ENCODE data around the gene NFYC. TPM values are rescaled to one million over a fixed set of nuclear protein-coding genes. Genes with fewer than 3 reads are reported as not detected.

The NFYC gene
- total and polyA plus RNA-seq, 2 of the 8 experiments (the other 6 are each of a cell fraction or from before 2014, with no cell fraction given) = 54.1 to 124 TPM

GRCh38 chr1:40659649-40659947 lies 31.9 kb upstream of the NFYC start:
- no peak overlapping the region for H3K4me3 ChIP-seq (ENCODE audit: extremely low read depth in 1 of 4, insufficient read depth in 2 of 4, low read depth in 3 of 4, low read length in 4 of 4)
- no peak overlapping the region for H3K4ac ChIP-seq (replicated peaks; ENCODE audit: insufficient read length, low read depth, low read length)
- no peak overlapping the region for H3K27ac ChIP-seq (ENCODE audit: low read depth, low read length)
- no peak overlapping the region for H2BK15ac ChIP-seq (ENCODE audit: low read length)
- CTCF ChIA-PET (ENCODE audit: partially characterized antibody) = interaction anchor here (0.6 to 37.5 kb wide), 6 partner anchors 9 to 123 kb away, joined by 3 to 684 read pairs (median 7); no protein-coding TSS in a partner anchor
- no peak overlapping the region for H2AK5ac ChIP-seq (ENCODE audit: low read depth, low read length)
- H2BK120ac ChIP-seq (replicated peaks; ENCODE audit: low read depth, low read length) = no peak overlapping the region
- H3K36me3 ChIP-seq (ENCODE audit: control insufficient read depth in 2 of 4, insufficient read depth in 4 of 4, low read length in 3 of 4) = no peaks in the 10 kb centered on the region
- no peak overlapping the region for H3K18ac ChIP-seq (ENCODE audit: extremely low read depth, low read length)
- H4K20me1 ChIP-seq (replicated peaks in 1 of 2; ENCODE audit: control insufficient read depth in 1 of 2, insufficient read depth in 2 of 2, low read length in 2 of 2) = peaks cover 0 to 4% of the 10 kb centered on the region in 2 experiments
- FAIRE-seq (no peak), DNase-seq (ENCODE audit: low read depth in 1 of 2, low spot score in 2 of 2) (no peak)
- no peak overlapping the region for H3K14ac ChIP-seq (ENCODE audit: insufficient read length)
- no peak overlapping the region for H2BK5ac ChIP-seq (ENCODE audit: low read depth, low read length)
- H3K4me1 ChIP-seq (replicated peaks in 1 of 4; ENCODE audit: control insufficient read depth in 3 of 4, insufficient read depth in 4 of 4, low read length in 3 of 4) = peaks cover 2 to 29% (median 15%) of the 10 kb centered on the region in 4 experiments
- no peak overlapping the region for H2BK20ac ChIP-seq (ENCODE audit: low read length)
- no peaks in the 10 kb centered on the region; a peak in 1 of 4 replicates for H3K79me2 ChIP-seq (ENCODE audit: control insufficient read depth in 1 of 2, insufficient read depth in 2 of 2, low read length in 2 of 2)
- H2AFZ ChIP-seq (ENCODE audit: low read length) = no peak overlapping the region
- no peak overlapping the region; the same call in 1 of the 2 replicates for H2BK12ac ChIP-seq (ENCODE audit: low read depth, low read length)
- peaks cover 7% of the 10 kb centered on the region; the same call in 1 of the 2 replicates for H3K79me1 ChIP-seq (ENCODE audit: low read depth, low read length)
- H3K9me3 ChIP-seq (ENCODE audit: insufficient read depth in 2 of 2, low read depth in 1 of 2, low read length in 1 of 2) = no peaks in the 10 kb centered on the region
- WGBS, 2 experiments (ENCODE audit: extremely low coverage in 1 of 2, insufficient coverage in 1 of 2, insufficient read length in 1 of 2, insufficient replicate concordance in 2 of 2, low coverage in 1 of 2, low lambda C conversion rate in 2 of 2, missing lambda C conversion rate in 1 of 2) = 81% methylated on average over 7 of the region's 7 CpGs; no CpG with 5 or more reads in 1 of the 2 experiments
- H3K56ac ChIP-seq (replicated peaks; ENCODE audit: insufficient read length, low read depth, low read length) = no peak overlapping the region
- no peak overlapping the region for H3K4me2 ChIP-seq (ENCODE audit: insufficient read depth in 1 of 2, low read depth in 2 of 2, low read length in 2 of 2)
- H3K27me3 ChIP-seq (replicated peaks in 1 of 4; ENCODE audit: control insufficient read depth in 3 of 4, extremely low read depth in 1 of 4, insufficient read depth in 3 of 4, low read length in 3 of 4) = no peaks in the 10 kb centered on the region
- peaks cover 2% of the 10 kb centered on the region; the same call in 1 of the 2 replicates for H3K23me2 ChIP-seq (ENCODE audit: low read depth, low read length)
- no peak overlapping the region for H3K9ac ChIP-seq (replicated peaks in 1 of 4; ENCODE audit: extremely low read depth in 1 of 4, low read depth in 3 of 4, low read length in 3 of 4)
- no peak overlapping the region for H4K8ac ChIP-seq (ENCODE audit: extremely low read depth, insufficient read depth, low read length)
- H4K5ac ChIP-seq (ENCODE audit: insufficient read length, low read depth, low read length) = no peak overlapping the region
- no peak overlapping the region for H4K91ac ChIP-seq (replicated peaks; ENCODE audit: insufficient read length, low read length)
- H3K23ac ChIP-seq (ENCODE audit: insufficient read length) = no peak overlapping the region
- POLR2A ChIA-PET (ENCODE audit: partially characterized antibody) = interaction anchor here (1.1 to 3.8 kb wide), 3 partner anchors 14 to 300 kb away, joined by 3 to 13 read pairs (median 3); partner anchors contain the start of gene NFYC
- TF ChIP-seq JUND (IDR thresholded peaks at IDR 0.05; ENCODE audit: low read length) = no peak
- TF ChIP-seq TBP (IDR thresholded peaks at IDR 0.05; ENCODE audit: low read depth, low read length) = no peak
- TF ChIP-seq POU5F1 (IDR thresholded peaks at IDR 0.05; ENCODE audit: low read depth, low read length) = no peak
- TF ChIP-seq ATF3 (IDR thresholded peaks at IDR 0.05; ENCODE audit: insufficient read depth, low read depth, low read length) = no peak
- TF ChIP-seq MAFK (IDR thresholded peaks at IDR 0.05; ENCODE audit: low read depth, low read length) = no peak
- TF ChIP-seq CTBP2 (IDR thresholded peaks at IDR 0.05; ENCODE audit: borderline replicate concordance, insufficient read depth, insufficient read length, low read length) = no peak
- TF ChIP-seq SIRT6 (IDR thresholded peaks at IDR 0.05; ENCODE audit: low read length) = no peak
- TF ChIP-seq EP300 (IDR thresholded peaks at IDR 0.05; ENCODE audit: borderline replicate concordance in 1 of 2, low read depth in 2 of 2, low read length in 2 of 2) = no peak
- TF ChIP-seq ATF2 (IDR thresholded peaks at IDR 0.05; ENCODE audit: low read length) = no peak
- no peak for TF ChIP-seq RXRA (IDR thresholded peaks at IDR 0.05; ENCODE audit: insufficient read depth, low read depth, low read length)
- TF ChIP-seq E2F6 (IDR thresholded peaks at IDR 0.05) = no peak
